GM18873 (cell line): Measurements from ENCODE around the gene ARIH2.

Experiments used
- ATAC-seq: cut with Tn5 transposase; IDR thresholded peaks from one replicate; pipeline ENCODE4 v1.9.1; 2021; ENCODE audit warnings: mild to moderate bottlenecking, moderate library complexity, moderate number of reproducible peaks; ENCODE audit not compliant: unreplicated experiment, low FRiP score

The ARIH2 gene

GRCh38 chr3:48928679-48929078 lies 10.0 kb downstream of the ARIH2 start:
- no peak for ATAC-seq

GRCh38 chr3:48929358-48930035 lies 10.9 kb downstream of the ARIH2 start:
- no peak for ATAC-seq

- no peak for ATAC-seq
These were observed 11.9 kb downstream of the ARIH2 start for GRCh38 chr3:48930590-48930989.

- no peak for ATAC-seq
These were observed 13.4 kb downstream of the ARIH2 start for GRCh38 chr3:48931944-48932580.

- no peak for ATAC-seq
These were observed 15.8 kb downstream of the ARIH2 start for GRCh38 chr3:48934333-48934991.

GRCh38 chr3:48935530-48935929 lies 16.9 kb downstream of the ARIH2 start:
- no peak for ATAC-seq

- no peak for ATAC-seq
These were observed 19.5 kb downstream of the ARIH2 start for GRCh38 chr3:48938156-48938555.

- no peak for ATAC-seq
These were observed 20.0 kb downstream of the ARIH2 start for GRCh38 chr3:48938689-48939088.

GRCh38 chr3:48945432-48945831 lies 26.8 kb downstream of the ARIH2 start:
- ATAC-seq, result no peak

- no peak for ATAC-seq
These were observed 27.4 kb downstream of the ARIH2 start for GRCh38 chr3:48945891-48946549.

GRCh38 chr3:48949376-48949717 lies 30.7 kb downstream of the ARIH2 start:
- no peak for ATAC-seq

- no peak for ATAC-seq
These were observed 31.4 kb downstream of the ARIH2 start for GRCh38 chr3:48950051-48950450.

- no peak for ATAC-seq
These were observed 33.1 kb downstream of the ARIH2 start for GRCh38 chr3:48951764-48952163.

GRCh38 chr3:48952510-48953118 lies 34.0 kb downstream of the ARIH2 start:
- no peak for ATAC-seq

- no peak for ATAC-seq
These were observed 38.5 kb downstream of the ARIH2 start for GRCh38 chr3:48957006-48957705.

GRCh38 chr3:48960841-48961413 lies 42.3 kb downstream of the ARIH2 start:
- no peak for ATAC-seq

- ATAC-seq, result no peak
These were observed 43.7 kb downstream of the ARIH2 start for GRCh38 chr3:48962340-48962739.

- no peak for ATAC-seq
These were observed 44.3 kb downstream of the ARIH2 start for GRCh38 chr3:48962939-48963338.

GRCh38 chr3:48963591-48963990 lies 44.9 kb downstream of the ARIH2 start:
- no peak for ATAC-seq

- no peak for ATAC-seq
These were observed 47.7 kb downstream of the ARIH2 start for GRCh38 chr3:48966367-48966766.
